GM12891 (cell line): Measurements from ENCODE around the gene DCANP1.

ENCODE experiments used
- POLR2A ChIP-seq: IDR thresholded peaks from 2 replicates; pipeline ENCODE4 v1.6.1; 2011; ENCODE audit warnings: low read depth, low read length, control low read depth
- POLR2AphosphoS5 ChIP-seq: IDR thresholded peaks from 2 replicates; pipeline ENCODE4 v1.6.1; 2011; ENCODE audit warnings: low read depth, low read length, control low read depth
- SPI1 ChIP-seq: IDR thresholded peaks from 2 replicates; pipeline ENCODE4 v1.6.1; 2011; ENCODE audit warnings: low read depth, low read length, control low read depth
- TAF1 ChIP-seq: IDR thresholded peaks from 2 replicates; pipeline ENCODE4 v1.6.1; 2011; ENCODE audit warnings: low read depth, low read length, control low read depth

DNA sequence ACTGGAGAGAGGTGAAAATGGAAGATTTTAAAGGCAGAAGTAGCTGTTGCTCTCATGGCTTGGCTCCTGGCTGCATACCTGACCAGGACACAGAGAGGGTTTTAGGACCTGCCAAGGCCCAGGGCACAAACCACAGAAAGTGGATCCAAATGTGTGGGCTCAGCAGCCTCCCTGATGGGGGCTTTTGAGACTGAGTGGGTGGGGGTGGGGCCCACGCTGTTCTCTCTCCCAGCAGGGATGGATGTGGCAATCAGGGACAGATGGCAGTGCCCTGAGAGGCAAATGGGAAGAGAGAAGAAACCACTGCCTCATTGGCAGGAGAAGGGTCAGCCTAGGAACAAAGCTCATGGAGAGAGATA, 39.9 kb upstream of the DCANP1 start:
- TF ChIP-seq POLR2A = no peak
- TF ChIP-seq TAF1 = no peak
- no peak for TF ChIP-seq POLR2AphosphoS5
- TF ChIP-seq SPI1 = no peak
